ENCODE data around the gene CLDN10.
"Not testable (repeated sequence)": the region's sequence is repeated elsewhere in the genome, so short reads cannot be mapped to it uniquely, and the experiment has no call there.

CLDN10 gene, protein sequence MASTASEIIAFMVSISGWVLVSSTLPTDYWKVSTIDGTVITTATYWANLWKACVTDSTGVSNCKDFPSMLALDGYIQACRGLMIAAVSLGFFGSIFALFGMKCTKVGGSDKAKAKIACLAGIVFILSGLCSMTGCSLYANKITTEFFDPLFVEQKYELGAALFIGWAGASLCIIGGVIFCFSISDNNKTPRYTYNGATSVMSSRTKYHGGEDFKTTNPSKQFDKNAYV

DNA sequence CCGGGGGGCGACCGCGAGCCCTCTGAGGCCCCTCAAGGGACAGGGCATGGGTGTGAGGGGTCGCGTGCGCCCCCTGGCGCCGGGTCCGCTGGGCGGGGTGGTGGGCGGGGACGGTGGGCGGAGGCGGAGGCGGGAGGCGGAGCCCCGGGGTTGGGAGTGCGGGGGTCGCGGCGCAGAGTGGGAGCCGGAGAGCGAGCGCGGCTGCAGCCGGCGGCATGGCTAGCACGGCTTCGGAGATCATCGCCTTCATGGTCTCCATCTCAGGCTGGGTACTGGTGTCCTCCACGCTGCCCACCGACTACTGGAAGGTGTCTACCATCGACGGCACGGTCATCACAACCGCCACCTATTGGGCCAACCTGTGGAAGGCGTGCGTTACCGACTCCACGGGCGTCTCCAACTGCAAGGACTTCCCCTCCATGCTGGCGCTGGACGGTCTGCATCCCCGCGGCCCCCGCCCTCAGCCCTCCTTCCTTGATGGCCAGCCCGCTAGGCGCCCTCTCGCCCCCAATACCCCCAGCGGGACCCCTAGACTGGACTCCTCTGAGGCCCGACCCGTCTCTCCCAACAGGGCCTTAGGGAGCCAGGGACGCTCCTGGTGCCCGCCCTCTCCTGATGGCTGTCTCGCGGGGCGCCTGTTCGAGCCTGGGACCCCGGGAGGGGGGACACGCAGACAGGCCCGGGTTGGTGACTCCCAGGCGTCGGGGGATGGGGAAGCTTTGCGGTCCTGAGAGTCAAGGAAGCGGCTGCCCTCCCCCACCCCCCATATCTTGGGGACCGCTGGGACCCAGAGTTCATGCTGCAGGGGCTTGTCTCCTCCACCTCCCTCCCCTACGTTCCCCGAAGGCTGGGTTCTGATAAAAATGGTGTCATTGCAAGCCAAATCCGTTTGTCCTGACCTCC, at the start of gene CLDN10:
Gene CLDN10 (plus strand): TSS at position 182 of the 903 bp plus-strand sequence. CDS start 34 bp downstream, at position 216.
- no peak for FAIRE-seq

DNA sequence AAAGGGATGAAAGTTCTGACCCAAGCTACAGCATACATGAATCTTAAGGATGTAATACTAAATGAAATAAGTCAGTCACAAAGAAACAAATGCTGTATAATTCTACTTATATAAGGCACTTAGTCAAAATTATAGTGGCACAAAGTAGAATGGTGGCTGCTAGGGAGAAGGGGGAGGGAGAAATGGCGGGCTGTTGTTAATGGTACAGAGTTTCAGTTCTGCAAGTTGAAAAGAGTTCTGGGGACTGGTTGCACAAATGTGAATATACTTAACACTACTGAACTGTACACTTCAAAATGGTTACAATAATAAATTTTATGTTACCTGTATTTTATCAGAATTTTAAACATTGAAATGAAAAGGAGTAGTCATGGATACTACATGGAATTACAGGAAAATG, 48.9 kb upstream of the CLDN10 start:
- FAIRE-seq: no peak

DNA sequence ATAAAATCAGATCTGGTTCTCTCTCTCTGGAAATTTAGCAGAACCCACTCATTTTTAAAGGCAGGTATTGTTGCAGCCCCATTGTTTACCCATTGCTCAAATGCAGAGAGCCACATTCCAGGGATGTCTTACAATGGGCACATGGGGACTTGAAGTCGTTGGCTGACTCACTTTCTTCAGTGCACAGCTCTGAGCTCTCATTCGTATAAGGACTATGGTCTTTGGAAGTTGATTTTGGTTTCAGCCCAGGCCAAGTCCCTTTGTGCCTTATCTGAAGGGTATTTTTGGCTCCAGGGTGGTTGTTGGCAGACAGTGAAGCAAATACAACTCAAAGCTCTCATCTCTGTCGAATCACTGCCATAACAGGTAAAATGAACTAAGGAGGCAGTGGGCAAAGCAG, 47.3 kb upstream of the CLDN10 start:
- FAIRE-seq: no peak

DNA sequence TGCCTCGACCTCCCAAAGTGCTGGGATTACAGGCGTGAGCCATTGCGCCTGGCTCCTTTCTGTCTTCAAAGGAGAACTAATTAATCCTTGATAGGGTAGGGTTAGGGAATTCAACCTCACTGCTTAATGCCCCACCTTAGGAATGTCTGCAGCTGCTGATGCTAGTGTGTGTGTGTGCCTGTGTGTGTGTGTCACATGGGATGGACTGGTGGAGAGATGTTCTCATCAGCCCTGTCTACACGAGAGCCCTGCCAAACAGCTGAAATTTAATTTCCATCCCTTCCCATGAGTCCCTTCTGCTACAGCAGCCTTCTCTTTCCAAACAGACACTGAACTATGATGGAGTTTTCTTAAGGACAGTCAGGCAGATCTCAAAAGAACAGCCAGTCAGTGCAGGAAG, 46.5 kb upstream of the CLDN10 start:
- FAIRE-seq: no peak

DNA sequence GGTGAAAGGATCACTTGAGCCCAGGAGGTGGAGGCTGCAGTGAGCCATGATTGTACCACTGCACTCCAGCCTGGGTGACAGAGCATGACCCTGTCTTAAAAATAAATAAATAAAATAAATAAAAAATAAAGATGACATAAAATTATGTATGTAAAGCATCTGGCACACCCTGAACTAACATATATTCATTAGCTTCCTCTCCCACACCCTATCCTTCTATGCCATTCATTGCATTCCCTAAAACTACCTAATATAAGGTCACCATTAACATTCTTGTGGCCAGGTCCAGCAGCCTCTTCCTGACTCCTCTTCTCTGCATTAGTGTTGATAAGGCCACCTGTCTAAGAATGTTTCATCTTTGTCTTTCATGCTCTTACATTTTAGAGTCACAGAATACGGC, 44.5 kb upstream of the CLDN10 start:
- FAIRE-seq: no peak

DNA sequence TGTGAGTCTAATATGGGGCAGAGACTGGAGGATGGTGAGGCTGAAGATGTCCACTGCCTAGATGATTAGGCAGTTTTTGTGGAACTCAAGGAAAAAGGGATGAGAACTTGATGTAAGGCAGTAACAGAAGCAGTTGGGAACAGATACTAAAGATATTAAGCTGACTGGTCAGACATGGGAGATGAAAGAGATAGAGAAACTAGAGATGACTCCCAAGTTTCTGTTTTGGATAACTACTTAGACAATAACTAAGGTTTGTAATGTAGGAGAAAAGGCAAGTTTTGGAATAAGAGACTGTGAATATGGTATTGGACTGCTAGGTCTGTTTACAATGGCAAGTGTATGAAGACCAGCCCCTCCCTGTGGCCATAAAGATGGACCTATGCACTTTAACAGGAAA, 43.5 kb upstream of the CLDN10 start:
- no peak for FAIRE-seq

DNA sequence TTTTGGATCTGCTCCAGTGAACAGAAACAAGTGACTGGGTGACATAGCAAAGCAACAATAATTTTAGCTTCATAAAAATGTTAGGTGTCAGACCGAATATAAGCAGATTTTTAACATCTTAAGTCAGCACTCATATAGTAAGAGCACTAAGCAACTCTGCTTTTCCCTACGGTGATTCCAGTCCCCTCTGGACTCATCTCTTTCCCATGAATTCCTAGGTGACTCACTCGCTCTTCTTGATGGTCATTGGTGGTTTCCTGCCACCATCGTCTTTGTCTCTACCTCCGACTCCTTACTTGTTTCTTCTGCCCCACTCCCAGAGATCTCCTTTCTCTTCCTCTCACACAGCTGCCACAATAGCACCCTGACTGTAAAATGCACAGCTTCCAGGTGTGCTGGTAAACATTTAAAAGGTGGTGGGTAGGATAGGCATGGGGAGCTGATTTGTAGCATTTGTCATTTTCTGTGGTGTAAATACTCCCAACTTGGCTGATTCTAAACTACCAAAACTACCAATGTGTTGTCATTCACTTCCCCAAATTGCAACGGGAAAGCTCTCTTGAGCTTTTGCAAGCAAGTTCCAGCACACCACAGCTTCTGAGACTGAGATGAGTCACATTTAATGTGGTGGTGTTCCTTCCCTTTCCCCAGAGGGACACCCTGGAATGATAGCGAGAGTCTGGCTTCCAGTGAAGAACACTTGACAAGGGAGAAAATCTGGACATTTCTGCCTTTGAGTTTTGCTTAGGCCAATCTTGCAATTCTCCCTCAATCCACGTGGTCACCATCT, 42.8 kb upstream of the CLDN10 start:
- no peak for FAIRE-seq

DNA sequence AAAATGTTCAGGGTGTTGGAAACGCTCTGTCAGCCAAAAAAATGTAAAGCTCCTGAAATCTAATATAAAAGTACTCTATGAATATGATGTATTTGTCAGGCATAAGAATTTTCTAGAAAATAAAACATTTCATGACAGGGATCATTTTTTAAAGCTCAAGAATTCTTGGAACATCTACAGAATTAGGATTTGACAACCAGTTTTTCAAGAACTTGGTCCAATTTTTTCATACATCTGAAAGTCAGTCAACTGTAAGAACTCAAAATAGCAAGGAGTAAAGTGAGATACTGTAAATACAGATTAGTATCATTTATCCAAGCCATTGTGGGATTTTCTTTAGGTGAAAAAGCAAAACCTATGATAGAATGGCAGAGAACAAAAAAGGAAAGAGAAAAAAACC, 41.6 kb upstream of the CLDN10 start:
- no peak for FAIRE-seq

DNA sequence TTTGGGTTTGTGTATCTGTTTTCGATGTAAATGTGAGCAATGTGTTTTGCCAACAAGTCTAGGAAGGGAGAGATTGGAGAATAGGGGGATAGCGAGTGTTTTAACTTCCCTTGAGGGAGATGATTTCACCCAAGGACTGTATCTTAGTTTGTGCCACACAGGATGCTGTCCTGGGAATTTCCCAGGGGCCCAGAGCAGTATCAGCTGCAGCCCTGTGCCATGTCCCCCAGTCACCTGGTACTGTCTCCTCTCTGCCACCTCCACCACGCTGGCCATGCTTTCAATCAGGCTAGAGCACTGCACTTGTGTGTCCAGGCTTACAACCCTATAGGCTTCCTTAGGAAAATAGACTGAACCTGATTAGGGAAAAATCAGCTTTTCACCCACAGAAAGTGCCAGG, 40.1 kb upstream of the CLDN10 start:
- FAIRE-seq: no peak

DNA sequence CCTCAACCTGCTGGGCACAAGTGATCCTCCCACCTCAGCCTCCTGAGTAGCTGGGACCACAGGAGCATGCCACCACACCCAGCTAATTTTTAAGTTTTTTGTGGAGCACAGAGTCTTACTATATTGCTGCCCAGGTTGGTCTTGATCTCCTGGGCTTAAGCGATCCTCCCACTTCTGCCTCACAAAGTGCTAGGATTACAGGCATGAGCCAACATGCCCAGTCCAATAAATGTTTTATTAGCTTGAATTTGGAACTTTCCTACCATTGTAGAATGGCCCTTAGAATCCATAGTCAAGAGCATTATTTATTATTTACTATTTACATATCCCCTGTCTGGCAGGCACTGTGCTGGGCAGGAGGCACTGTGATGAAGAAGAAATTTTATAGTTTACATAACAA, 39.6 kb upstream of the CLDN10 start:
- FAIRE-seq: no peak

DNA sequence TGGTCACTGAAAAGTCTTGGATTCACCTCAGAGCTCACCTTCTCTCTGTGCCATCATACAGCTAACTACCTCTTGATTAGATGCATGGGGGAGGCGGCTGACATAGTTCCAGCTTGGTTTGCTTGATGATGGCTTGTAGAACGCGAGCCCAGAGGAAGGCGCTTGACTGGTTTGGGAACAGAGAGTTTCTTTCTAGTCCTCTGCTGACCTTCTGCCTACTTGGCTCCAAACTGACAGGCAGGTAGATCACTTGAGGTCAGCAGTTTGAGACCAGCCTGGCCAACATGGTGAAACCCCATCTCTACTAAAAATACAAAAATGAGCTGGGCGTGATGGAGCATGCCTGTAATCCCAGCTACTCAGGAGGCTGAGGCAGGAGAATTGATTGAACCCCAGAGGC, 36.9 kb upstream of the CLDN10 start:
- FAIRE-seq: not testable (repeated sequence)

DNA sequence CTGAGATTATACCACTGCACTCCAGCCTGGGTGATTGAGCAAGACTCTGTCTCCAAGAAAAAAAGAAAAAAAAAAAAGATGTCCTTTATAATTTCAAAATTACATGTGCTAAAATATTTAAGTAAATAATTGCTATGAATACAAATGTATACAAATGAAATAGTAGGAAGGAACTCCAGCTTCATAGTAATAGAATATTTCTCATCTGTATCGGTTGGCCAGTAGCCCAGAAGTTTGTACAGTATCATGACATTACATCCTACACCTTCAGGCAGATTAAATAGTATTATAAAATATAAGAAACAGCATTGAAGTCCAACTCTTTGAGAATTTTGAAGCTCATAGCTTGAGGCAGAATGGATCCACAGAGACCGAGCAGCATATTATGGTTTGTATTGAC, 36.5 kb upstream of the CLDN10 start:
- no peak for FAIRE-seq

DNA sequence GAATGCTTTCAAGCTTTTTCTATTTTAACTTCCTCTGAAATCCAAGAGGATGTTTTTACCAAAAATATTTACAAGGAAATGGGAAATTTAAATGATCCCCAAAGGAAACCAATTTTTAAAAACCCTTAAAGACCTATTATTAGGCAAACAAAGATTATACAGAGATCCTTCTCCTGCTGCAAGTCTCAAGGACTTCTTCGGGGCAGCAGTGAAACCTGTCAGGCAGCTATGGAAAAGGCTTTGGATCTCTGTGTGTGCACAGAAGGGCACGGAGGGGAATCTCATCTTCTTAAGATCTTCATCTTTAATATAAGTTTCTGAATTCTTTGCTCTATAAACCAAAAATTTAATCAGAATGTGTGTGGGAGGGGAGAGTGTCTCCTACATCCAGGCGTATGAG, 36.0 kb upstream of the CLDN10 start:
- no peak for FAIRE-seq

DNA sequence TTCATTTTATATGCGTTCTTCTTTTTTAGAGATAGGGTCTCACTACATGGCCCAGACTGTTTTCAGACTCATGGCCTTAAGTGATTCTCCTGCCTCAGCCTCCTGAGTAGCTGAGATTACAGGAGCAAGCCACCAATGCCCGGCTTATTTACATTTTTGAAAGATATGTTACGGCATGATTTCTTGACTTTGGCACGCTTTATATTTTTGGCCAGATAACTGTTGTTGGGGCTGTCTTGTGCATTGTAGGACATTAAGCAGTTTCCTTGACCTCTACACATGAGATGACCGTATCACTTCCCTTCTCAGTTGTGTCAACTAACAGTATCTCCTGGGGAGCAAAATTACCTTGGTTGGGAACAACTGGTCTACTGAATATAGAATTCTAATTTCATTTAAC, 28.9 kb upstream of the CLDN10 start:
- no peak for FAIRE-seq

DNA sequence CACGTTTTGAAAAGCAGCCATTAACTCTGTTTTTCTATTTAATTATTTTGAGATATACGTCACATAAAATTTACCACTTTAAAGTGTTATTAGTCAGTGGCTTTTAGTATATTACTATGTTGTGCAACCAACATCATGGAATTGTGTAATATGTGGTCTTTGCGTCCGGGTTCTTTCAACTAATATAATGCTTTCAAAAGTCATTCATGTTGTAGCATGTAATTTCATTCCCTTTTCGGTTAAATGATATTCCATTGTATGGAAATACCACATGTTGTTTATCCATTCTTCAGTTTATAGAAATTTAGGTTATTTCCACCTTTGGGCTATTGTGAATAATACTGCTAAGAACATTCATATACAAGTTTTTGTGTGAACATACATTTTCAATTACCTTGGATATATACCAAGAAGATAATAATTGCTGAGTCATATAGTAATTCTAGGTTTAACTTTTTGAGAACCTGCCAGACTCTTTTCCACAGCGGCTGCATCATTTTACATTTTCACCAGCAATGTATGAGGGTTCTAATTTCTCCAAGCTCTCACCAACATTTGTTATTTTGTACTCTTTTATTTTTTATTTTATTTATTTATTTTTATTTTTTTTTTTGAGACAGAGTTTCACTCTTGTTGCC, 28.1 kb upstream of the CLDN10 start:
- FAIRE-seq: no peak

DNA sequence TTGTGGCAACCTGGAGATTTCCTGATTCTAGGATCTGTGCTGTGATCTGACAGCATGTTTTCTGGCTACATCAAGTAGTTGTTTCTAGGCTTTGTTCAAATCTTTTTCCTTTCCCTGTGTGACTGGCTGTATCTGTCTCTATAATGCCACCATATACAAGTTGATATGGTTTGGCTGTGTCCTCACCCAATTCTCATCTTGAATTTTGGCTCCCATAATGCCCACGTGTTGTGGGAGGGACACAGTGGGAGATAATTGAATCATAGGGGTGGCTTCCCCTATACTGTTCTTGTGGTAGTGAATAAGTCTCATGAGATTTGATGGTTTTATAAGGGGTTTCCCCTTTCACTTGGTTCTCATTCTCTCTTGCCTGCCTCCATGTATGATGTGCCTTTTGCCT, 24.6 kb upstream of the CLDN10 start:
- FAIRE-seq: no peak

DNA sequence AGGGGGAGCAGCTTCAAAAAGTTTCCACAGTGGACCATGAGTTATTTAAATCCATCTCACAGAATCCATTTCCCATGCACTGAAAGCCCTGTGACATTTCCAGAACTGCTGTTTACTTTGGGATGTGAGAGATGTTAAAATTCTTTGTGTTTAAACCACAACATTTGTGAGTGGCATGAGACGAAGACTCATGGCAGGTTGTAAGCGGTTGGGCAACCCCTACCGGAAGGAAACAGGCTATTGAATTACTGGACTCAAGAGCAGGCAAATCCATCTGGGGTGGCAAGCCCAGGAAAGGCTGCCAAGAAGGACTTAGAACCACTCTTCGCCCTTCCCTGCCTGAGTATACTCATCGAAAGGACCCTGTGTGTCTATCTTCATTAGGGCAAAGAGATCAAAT, 22.3 kb upstream of the CLDN10 start:
- FAIRE-seq: no peak

DNA sequence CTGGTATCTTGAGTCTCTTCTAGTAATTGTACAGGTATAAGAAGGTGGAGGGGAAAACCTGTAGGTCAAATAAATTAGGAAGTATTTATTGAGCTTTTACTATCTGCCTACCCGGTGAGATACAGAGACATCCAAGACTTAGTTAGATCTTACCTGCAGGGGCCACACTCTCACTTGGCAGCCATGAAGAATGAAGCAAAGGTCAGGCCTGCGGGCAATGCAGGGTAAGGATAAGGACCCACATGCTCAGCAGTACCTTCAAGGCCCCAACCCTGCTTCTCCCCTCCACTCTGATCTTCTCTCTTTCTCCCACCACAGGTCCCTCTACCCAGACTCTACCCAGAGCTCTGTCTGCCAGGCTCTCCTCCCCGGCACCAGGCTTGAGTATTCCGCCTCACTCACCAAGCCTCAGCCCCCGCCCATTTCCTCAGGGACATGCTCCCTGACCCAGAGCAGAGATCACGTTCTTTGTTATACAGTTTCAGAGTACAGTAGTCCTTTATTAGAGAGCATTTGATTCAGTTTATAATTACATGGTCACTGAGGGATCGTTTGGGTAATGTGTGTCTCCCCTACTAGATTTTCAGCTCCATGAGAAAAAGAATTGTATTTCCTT, 18.9 kb upstream of the CLDN10 start:
- no peak for FAIRE-seq

DNA sequence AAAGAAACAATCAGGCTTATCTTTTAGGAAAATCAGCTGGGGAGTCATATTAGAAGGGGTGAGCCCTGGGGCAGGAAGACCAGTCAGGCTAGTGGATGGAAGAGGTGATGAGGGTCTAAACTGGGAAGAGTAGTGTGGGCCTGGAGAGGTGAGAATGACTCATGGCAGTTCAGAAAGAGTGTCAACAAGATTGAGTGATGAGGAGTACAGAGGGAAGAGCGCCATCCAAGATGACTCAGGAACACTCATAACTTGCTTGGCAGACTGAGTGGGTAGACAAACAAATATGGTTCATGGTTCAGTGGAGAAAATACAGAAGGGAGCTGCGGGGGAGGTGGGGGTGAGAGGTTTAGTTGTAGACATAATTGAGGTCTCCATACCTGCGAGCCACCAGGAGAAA, 17.3 kb upstream of the CLDN10 start:
- FAIRE-seq: no peak

DNA sequence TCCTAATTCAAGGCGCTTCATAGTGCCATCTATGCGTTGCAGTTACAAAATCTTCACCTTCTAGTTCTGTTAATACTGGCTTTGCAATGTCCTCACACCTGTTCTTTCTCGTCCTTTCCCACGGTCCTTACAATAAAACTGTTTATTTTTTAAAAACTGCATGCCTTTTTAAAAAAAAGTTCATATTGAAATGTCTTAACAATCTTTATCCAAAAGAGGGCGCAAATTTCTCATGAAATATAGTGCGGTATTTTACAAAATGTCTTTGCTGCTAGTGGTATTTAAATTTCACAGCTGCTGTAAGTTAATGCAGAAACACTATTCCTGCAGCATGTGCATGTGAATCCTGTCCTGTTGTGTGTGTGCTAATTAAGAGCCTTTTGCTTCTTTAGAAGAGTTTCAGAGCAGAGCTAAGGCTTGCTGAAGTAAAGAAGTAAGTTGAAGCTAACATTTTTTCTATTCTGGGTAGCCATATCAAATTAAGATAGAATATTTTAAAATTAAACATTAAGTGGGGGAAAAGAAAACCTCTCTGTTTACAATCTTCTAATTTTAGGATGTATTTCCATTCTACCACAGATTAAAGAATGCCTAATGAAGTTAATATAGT, 15.8 kb upstream of the CLDN10 start:
- FAIRE-seq: peak; percentile 81

DNA sequence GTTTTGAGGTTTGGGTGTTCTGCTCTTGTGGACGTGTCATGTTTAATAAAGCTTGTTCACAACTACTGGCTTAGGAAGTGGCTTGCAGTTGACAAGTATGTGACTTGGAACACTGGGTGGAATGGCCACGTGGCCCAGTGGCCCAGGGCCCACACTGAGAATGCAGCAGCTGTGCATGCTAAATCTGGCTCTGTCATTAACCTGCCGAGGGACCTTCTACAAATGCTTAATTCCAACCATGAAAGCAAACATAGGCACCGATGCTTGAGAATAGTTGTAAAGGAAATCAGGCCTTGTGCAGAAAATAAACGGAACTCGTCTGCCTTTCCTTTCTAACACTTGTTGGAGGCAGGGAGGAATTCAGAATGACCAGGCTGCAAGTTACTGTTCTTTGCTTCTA, 11.6 kb upstream of the CLDN10 start:
- no peak for FAIRE-seq

DNA sequence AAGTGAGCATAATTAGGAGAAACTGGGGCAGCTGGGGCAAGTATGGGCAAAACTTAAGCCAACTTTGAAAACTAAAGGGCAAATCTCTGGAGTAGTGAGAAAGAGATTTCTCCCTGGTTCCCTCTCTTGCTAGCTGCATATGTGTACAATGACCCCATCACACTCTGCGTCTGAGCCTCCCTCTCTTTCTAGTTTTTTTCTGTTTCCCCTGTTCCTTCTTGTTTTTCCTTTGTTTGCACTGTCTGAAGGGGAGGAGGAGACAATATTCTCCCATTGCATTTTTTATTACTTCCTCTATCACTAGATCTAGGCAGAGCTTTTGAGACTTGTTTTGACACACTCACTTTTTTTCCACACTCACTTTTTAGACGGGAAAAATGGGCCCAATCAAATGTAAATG, 11.2 kb upstream of the CLDN10 start:
- no peak for FAIRE-seq

Data from TTC549 (cell line).